NCI-H774 (cell line): ENCODE data around the gene MNAT1.
"Not testable (repeated sequence)": the region's sequence is repeated elsewhere in the genome, so short reads cannot be mapped to it uniquely, and the experiment has no call there.

ENCODE experiments used
- DNase-seq: peaks from one replicate; lab custom pipeline; 2025; lab: John Stamatoyannopoulos, UW

MNAT1 gene

GRCh38 chr14:60882219-60882618 lies 147.7 kb downstream of the MNAT1 start:
- DNase-seq, result no peak

- no peak for DNase-seq
Measured at GRCh38 chr14:60884134-60884533, 149.6 kb downstream of the MNAT1 start.

- not testable (repeated sequence) for DNase-seq
Measured at GRCh38 chr14:60890636-60891035, 156.1 kb downstream of the MNAT1 start.

GRCh38 chr14:60893911-60894310 lies 159.3 kb downstream of the MNAT1 start:
- no peak for DNase-seq

- DNase-seq, result no peak
Measured at GRCh38 chr14:60904381-60904780, 169.8 kb downstream of the MNAT1 start.

GRCh38 chr14:60905923-60906322 lies 171.4 kb downstream of the MNAT1 start:
- DNase-seq, result no peak

- DNase-seq, result no peak
Measured at GRCh38 chr14:60915781-60916180, 181.2 kb downstream of the MNAT1 start.

- no peak for DNase-seq
Measured at GRCh38 chr14:60922050-60922449, 187.5 kb downstream of the MNAT1 start.

- no peak for DNase-seq
Measured at GRCh38 chr14:60925286-60925685, 190.7 kb downstream of the MNAT1 start.

- no peak for DNase-seq
Measured at GRCh38 chr14:60926002-60926401, 191.4 kb downstream of the MNAT1 start.

- no peak for DNase-seq
Measured at GRCh38 chr14:60931218-60931617, 196.7 kb downstream of the MNAT1 start.

- DNase-seq, result no peak
Measured at GRCh38 chr14:60933920-60934655, 199.5 kb downstream of the MNAT1 start.

- DNase-seq, result no peak
Measured at GRCh38 chr14:60935319-60935718, 200.8 kb downstream of the MNAT1 start.

GRCh38 chr14:60943637-60944032 lies 209.1 kb downstream of the MNAT1 start:
- DNase-seq, result no peak

- no peak for DNase-seq
Measured at GRCh38 chr14:60944204-60944603, 209.6 kb downstream of the MNAT1 start.

- DNase-seq, result no peak
Measured at GRCh38 chr14:60945984-60946383, 211.4 kb downstream of the MNAT1 start.

GRCh38 chr14:60946773-60947172 lies 212.2 kb downstream of the MNAT1 start:
- DNase-seq, result no peak

- DNase-seq, result no peak
Measured at GRCh38 chr14:60951776-60952435, 217.3 kb downstream of the MNAT1 start.

GRCh38 chr14:60956202-60956601 lies 221.6 kb downstream of the MNAT1 start:
- DNase-seq, result no peak

GRCh38 chr14:60956632-60957031 lies 222.1 kb downstream of the MNAT1 start:
- DNase-seq, result no peak

- no peak for DNase-seq
Measured at GRCh38 chr14:60958146-60958545, 223.6 kb downstream of the MNAT1 start.

- DNase-seq, result no peak
Measured at GRCh38 chr14:60963761-60964160, 229.2 kb downstream of the MNAT1 start.

- DNase-seq, result no peak
Measured at GRCh38 chr14:60964904-60965303, 230.3 kb downstream of the MNAT1 start.

- no peak for DNase-seq
Measured at GRCh38 chr14:60965402-60965801, 230.8 kb downstream of the MNAT1 start.
